NCI-H1417 (cell line): ENCODE results near the gene BAZ2B.
A peak's percentile ranks its signal among the peaks of the same experiment; 100 is the strongest.
"Not testable (repeated sequence)": the region's sequence is repeated elsewhere in the genome, so short reads cannot be mapped to it uniquely, and the experiment has no call there.

Experiments used
- DNase-seq, 3 experiments: peaks; one replicate each; lab custom pipeline; 2025; lab: John Stamatoyannopoulos, UW

The BAZ2B gene

DNA sequence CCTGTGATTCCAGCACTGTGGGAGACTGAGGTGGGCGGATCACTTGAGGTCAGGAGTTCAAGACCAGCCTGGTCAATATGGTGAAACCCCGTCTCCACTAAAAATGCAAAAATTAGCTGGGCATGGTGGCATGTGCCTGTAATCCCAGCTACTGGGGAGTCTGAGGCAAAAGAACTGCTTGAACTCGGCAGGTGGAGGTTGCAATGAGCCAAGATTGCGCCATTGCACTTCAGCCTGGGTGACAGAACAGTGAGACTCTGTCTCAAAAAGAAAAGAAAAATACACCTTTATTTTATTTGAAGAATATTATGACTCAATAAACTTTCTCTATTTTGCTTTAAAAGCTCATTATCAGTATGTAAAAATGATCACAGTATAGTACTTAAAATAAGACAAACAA lies 81.1 kb downstream of the BAZ2B start:
- DNase-seq: not testable (repeated sequence)

DNA sequence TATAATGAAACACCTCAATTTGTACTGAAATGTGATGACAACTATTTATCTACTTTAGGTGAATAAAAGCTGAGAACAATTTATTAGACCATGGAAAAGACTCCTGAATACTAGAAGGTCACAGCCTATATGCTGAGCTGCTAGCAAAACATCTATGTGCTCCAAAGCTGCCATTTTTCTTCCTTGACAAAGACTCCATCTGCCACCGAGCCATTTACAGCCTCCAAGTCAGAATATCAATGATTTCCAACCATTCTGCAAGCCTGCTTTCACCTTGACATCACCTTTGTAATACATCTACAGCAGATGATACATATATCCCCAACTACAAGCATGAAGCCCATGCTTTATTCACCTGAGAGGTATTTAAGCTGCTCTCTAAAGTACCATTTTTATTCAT lies 84.9 kb downstream of the BAZ2B start:
- no peak for DNase-seq

DNA sequence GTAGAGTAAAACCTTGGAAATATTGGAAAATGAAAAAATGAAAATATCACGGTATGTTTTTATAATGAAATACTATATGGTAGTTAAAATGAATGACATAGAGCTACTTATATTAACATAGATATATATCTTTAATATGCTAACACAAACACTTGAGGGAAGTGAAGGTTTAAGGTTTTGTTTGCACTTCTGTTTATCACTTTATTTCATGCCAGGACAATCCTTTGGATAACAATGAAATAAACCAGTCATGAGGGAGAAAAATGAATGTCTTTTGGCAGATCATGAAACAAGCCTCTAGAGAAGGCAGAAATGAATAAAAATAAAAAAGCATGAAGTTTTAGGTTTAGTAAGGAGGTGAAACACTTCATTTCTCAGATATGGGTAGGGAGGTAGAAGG lies 89.9 kb downstream of the BAZ2B start:
- no peak for DNase-seq

DNA sequence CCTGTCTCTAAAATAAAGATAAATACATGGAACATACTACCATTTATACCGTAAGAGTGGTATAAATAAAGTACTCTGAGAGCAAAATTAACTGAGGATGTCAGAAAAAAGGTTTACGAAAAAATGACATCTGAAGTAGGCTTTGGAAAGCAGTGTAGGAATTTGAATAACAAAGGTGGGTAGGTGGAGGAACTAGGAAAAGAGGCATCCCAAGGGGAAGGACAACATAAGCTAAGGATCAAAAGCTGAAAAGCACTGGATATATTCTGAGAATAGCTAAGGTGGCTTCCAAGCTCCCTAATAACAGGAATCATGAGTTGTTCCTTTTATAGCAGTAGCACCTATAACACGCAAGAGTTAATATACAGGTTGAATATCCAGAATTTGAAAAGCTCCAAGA lies 91.3 kb downstream of the BAZ2B start:
- no peak for DNase-seq

DNA sequence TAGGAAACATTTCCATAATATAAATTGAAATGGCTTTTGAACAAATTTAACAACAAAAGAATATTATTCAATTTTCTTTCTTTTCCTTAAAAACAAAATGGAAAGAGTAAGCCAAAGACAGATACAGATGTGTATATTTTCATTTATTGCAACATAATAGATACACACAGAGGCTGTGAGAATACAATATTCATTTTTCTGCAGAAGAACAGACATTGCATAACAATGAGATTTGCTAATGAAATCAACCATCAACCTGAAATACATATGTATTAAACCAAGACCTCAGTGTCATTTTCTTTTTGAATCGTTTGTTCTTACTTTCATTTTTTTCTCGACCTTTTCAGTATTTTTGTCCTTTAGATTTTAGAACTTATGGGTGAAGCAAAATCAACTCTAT lies 95.1 kb downstream of the BAZ2B start:
- no peak for DNase-seq

DNA sequence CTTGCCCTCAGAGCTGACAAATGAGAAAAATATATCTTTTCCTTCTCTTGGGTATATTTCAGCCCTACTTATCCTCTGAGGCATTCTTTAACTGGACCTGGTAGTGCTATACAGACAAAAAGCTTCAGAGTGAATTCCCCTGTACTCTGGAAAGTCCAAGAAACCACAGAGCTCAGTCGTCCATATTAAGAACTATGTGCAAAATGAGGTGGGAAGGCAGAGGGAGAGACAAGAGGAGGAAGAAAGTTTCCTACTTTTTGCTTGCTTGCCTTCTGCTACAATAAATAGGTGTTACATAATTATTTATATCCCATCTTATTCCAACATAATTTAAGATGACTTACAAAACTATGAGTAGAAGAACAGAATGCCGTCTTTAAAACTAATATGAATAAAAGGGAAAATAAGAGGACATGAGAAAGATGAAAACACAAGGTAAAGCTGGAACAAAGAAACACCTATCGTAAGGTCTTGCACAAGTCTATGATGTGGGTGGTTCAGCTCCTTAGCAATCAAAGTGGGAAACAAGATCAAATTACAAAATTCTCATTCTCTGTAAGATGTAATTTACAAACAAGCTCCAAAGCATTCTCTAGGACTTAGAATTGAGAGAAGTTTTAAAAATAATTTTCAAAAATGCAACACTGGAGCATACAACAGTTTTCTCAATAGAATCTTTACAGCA lies 97.9 kb downstream of the BAZ2B start:
- DNase-seq: no peak

DNA sequence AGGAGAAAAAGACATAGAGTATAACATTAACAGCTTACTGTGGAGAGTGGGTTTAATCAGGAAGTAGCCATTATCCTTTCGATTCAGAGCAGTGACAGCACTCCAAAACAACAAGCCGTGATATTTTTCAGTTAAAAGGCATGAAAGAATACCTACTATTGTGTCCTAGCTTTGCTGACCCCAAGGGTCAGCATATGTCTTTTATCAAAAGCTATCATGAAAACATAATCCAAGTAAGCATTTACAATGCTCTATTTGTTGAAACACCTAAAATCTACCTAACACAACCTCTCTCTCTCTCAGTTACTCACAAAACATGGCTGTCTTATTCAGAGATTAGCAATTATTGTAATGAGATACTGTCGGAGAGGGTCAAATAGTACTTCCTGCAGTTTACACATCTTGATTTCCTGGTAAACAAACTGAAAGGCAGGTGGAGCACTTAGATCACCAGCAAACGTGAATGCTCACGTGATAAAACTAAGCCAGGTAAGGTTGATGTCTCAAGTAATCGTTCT lies 100.0 kb downstream of the BAZ2B start:
- DNase-seq: peak; percentile 35 to 81 (median 35)

DNA sequence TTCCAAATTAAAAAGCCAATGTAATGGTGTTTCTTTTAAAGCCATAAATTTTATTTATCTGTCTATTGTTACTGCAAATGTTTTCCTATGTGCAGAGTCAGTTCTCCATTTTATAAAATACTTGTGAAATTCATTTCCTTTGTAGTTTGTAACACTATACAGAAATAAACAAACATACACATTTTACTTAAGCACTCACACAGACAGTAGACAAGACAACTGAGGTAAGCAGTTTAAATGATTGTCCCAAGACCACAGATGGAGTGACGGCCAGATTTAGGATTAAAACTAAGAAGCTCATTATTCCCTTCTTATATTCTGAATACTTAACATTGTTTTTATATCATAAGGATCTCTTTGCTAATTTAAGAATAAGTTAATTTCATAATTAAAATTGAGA lies 100.9 kb downstream of the BAZ2B start:
- peak in 1 of 3 experiments; percentile 4 for DNase-seq

DNA sequence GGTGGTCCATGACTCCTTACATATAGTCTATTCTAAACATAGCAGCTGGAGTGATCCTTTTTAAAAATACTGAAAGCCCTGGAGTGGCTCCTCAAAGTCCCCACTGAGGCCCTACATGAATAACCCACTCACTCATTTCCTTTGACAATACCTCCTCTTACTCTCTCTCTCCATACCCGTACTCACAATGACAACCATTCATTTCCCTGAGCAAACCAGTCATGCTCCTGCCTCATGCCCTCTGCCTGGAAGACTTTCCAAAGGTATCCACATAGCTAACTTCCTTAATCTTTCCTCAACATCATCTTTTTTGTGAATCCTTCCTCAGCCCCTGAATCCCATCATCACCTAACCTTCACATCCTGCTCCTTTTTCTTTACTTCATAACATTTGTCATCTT lies 102.6 kb downstream of the BAZ2B start:
- DNase-seq: no peak

DNA sequence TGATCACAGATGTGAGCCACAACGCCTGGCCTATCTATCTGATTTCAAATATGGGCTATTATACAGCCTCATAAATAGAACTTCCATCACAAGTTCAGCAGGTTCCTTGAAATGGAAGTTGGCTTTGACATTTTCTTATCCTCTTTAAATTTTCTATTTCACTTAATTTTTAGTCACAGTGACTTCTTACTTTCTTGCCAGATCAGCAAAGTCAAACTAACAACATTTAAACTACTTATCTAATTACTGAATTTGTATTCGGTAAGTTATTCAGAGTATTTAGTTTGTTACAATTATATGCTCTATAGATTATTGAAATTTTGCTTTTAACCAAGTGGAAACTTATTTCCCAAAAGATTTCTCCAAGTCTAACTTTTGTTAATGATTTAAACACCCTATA lies 108.2 kb downstream of the BAZ2B start:
- DNase-seq: no peak

DNA sequence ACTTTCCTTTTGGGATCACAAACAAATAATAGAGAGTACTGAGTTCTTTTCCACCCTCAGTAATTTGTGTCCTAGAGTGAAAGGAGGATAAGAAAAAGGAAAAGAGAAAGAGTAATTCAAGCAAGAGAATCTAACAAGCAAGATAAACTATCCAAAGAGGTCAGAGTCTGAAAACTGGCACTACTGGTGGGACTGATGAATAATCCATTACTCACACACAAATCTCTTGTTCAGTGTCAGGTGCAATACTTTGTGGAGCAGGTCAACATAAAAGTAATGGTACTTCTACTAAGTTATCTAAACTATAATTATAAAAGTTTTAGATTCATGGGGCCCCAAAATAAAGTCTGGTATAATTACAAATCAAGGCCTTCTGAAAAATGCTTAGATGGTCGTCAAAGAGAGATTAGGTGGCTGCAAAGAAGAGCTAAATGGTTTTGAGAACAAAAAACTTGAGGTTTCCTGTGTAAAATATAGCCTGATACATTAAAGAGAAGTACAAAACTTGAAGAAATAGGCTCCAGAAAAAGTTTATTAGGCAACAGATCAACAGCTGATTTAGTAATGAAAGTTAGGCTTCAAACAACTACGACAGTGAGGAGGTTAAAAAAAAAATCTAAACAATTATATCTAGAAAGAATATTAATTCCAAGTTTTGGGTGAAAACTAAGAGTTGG lies 109.4 kb downstream of the BAZ2B start:
- no peak for DNase-seq

DNA sequence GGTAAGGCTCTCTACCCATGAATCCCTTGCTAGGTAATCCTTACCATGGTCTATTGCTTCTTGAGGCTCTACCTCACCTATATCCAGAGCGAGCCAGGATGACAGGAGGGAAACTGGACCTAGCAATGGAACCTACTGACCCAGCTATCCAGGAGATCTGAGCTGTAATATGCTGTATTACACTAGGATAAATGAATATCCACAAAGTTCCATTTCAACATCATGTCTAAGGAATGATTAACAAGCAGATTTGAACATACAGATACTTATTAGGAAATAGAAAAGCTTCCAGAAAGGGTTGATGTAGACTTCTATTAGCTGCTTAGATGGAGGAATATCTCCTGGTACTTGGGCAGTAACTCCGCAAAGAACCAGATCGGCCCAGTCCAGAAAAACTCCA lies 110.1 kb downstream of the BAZ2B start:
- DNase-seq: no peak

DNA sequence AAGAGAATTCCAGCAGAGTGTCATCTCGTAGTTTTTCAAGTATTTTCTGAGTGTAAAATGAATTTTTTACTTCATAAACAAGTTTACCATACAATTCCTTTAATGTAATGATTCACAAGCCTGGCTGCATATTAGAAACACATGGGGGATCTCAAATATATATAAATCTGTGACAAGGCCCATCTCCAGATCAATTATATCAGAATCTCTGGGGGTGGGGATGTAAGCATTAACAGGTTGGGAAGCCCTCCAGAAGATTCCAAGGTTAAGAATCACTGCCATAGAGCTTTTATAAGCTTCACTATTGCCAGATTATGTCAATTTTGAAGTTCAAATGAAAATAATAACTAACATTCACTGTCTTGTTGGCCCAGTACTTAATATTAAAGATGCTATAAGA lies 111.2 kb downstream of the BAZ2B start:
- DNase-seq: no peak

DNA sequence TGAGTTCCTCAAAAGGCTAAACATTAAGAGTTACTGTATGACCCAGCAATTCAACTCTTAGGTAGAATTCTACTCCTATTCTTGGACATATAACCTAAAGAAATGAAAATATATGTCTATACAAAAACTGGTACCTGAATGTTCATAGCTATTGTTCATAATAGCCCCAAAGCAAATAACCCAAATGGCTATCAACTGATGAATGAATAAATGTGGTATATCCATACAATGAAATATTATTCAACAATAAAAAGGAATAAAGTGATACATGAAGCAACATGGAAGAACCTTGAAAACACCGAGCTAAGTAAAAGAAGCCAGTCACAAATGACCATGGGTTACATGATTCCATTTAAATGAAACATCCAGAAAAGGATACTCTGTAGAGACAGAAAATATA lies 114.6 kb downstream of the BAZ2B start:
- no peak for DNase-seq

DNA sequence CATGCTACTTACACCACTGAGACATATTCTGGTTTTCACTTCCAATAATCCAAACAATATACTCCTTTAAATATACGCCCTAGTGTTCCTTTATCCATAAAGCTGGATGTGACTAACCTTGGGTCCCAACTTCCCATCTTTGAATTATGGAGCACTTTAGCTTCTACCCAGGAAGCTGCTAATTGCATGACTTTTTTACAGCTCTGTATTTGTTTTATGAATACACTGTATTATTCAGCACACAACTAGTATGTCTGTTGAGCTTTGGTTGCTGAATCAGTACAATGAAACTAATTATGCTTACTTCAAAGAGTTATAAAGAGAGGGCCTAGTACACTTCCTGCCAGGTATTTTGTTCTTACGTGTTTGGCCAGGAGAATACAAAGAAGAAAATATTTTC lies 118.5 kb downstream of the BAZ2B start:
- DNase-seq: peak in 1 of 3 experiments; percentile 9

DNA sequence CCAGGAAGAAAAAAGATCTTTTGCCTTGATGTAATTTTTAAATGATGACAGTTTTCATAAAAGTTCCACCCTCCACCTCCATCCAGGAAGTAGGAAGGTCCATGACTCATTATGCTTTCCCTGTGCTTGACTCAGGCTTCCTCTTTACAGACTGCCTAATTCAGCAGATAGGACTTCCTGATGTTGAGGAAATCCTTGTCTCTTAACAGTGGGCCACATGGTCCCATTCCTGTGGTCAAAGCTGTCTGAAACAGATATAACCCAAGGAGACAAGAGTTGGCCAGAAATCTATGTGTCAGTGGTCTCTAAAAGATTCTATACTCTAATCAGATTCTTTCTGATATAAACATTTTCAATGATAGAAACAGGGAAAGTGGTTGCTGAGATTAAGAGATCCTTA lies 119.1 kb downstream of the BAZ2B start:
- no peak for DNase-seq

DNA sequence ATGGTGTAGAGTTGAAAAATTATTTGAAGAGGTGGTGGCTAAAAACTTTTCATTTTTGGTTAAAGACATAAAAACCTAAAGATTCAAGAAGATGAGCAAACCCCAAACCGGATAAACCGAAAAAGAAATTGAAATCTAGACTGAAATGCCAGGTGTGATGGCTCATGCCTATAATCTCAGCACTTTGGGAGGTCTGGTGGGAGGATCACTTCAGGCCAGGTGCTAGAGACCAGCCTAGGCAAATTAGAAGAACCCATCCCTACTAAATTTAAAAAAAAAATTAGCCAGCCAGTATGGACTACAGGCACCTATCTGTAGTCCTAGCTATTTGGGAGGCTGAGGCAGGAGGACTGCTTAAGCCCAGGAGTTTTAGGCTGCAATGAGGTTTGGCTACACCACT lies 126.9 kb downstream of the BAZ2B start:
- DNase-seq: no peak

DNA sequence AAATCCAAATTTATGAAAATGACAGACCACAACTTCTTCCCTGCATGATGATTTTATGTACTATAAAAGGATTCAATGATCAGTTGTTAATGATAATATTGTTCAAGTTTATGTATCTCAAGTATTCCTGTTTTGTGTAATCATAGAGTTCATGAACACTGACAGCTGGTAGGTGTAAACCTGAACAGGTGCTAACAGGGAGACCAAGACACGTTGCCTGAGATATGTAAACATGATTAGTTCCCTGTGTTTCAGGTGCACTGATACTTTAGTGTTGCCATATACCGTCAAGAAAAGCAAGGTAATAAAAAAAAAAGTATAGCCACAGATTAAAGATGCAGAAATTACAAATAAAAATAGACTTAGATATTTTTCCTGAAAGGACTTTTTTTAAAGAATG lies 131.8 kb downstream of the BAZ2B start:
- peak in 1 of 3 experiments; percentile 55 for DNase-seq

DNA sequence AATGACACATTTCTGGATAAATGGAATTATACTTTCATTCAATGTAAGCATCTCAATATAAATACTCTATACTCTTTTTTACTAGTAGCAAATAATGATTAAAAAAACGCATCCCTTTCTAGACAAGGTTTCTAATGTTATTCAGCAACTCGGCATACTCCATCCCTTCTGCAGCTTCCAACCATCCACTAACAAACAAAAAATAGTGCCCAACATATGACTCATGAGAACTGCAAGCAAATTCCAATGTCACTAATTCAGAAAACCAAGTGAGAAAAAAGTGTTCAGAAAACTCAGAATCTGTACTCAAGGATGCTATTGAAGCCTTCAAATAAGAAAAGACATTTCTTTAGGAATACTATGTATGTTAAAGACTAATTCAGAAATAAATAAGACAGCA lies 140.0 kb downstream of the BAZ2B start:
- no peak for DNase-seq

DNA sequence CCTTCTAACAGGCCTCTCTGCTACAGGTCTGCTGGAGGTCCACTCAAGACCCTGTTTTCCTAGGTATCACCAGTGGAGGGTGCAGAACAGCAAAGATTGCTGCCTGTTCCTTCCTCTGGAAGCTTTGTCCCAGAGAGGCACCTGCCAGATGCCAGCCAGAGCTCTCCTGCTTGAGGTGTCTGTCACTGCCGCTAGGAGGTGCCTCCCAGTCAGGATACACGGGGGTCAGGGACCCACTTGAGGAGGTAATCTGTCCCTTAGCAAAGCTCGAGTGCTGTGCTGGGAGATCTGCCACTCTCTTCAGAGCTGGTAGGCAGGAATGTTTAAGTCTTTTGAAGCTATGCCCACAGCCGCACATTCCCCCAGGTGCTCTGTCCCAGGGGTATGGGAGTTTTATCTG lies 140.6 kb downstream of the BAZ2B start:
- no peak for DNase-seq

DNA sequence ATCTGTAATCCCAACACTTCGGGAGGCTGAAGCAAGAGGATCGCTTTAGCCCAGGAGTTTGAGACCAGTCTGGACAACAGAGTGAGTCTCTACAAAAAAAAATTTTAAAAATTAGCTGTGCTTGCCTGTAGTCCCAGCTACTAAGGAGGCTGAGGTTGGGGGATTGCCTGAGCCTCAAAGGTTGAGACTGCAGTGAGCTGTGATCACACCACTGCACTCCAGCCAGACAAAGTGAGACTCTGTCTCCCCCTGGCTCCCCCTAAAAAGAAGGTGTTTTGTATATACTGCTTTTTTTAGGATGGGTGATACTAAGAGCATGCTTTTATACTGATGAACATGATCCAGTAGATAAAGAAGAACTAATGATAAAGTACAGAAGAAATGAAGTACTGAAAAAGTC lies 145.0 kb downstream of the BAZ2B start:
- DNase-seq: no peak

DNA sequence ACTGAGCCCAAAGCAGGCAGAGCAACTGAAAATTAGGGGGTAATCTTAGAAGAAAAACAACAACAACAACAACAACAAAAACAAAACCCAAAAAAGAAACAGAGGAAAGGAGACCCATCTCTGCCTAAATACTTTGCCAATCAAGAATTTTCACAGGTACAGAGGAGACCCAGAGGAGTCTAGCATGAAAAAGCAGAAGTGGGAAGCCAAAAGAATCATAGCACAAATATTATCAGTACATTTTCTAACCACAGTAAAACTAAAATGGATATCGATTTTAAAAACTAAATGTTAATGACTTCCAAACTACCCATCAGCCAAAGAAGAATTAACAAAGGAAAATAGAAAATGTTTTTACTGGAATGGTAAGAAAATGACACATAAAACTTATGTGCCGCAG lies 148.1 kb downstream of the BAZ2B start:
- DNase-seq: no peak

DNA sequence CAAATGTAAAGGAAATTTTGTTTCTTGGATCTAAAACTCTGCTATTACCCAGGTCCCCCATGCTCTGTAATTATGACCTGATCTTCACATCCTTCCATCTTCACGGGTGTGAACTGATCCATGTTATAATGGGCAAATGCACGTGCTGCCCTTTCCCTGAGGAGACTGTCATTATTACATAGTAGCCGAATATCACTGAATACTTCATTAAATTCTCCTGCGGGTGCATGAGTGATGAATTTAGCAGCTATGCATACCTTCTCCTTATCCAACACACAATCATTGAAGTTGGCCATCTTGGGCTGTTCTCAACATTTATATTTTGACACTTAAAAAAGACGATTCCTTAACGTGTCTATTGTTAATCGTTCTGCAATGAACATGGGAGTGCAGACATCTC lies 153.4 kb downstream of the BAZ2B start:
- no peak for DNase-seq
